HG03135 (cell line): ENCODE measurements around the gene LURAP1L.

ENCODE experiments used
- ATAC-seq: cut with Tn5 transposase; IDR thresholded peaks from one replicate; pipeline ENCODE4 v1.9.1; 2021; ENCODE audit warnings: mild to moderate bottlenecking, moderate library complexity; ENCODE audit not compliant: unreplicated experiment

Gene LURAP1L

DNA sequence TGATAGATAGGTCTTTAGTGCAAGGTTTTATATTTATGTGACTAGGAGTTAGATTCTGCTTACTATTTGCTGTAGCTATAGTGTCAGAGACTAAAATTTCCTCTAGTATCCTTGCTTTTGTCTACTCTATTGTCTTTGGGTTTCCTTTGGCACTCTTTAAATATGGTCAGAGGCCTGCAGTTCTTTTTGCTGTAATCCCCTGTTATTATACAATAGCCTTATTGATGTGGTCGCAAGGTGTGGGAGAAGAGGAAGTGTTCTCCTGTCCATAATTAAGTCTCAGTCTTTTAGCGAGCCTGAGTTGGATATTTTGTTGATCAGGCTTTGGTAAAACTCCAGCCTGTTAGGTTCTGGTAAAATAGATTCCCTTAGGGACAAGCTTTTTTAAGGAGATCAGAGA is 34.9 kb downstream of the LURAP1L start:
- ATAC-seq: no peak

DNA sequence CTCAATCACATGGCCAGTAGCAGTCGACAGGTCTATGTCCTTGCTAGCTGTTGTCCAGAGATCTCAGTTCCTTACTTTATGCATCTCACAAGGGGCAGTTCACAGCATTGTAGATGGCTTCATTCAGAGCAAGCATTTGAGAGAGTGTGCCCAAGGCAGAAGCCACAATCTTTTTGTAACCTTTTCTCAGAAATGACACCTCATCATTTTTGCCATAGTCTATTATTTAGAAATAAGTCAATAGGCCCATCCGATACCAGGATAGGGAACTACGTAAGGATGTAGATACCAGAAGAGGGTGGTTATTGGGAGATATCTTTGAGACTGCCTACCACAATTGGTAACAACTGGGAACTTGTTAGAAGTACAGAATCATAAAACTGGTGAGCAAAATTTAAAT is 37.1 kb downstream of the LURAP1L start:
- ATAC-seq: no peak

DNA sequence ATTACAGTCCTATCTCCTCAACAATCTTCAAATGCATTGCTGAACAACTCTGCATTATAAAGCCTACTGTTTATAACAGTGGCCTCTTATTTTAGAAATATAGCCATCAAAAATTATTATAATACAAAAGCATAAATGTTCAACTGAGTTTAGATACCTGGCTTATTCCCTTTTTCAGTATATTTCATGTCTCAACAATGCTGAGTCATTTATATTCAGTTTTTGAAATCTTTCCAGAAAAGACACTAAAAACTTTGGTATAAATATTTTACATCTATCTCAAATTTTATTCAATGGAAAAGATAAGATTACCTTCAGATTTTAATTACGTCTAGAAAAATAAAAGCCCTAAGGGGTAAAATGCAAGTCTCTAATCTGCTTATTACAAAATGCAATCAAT is 37.9 kb downstream of the LURAP1L start:
- no peak for ATAC-seq

DNA sequence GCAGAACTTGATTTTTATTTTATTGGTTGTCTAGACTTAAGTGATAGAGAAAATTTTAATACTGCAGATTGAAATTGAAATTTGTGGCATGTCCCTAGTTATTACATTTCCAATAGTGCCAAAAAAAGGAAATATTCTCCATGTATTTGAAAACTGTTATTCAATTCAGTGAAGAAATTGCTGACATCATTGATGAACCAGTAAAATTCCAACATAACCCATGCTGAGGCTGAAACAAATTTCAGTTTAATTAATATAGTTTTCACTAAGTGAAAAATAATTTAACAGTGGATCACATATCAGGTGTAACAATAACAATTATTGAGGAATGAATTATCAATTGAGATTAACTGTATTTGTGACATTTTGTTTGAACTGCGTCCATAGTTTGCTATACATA is 38.7 kb downstream of the LURAP1L start:
- no peak for ATAC-seq

DNA sequence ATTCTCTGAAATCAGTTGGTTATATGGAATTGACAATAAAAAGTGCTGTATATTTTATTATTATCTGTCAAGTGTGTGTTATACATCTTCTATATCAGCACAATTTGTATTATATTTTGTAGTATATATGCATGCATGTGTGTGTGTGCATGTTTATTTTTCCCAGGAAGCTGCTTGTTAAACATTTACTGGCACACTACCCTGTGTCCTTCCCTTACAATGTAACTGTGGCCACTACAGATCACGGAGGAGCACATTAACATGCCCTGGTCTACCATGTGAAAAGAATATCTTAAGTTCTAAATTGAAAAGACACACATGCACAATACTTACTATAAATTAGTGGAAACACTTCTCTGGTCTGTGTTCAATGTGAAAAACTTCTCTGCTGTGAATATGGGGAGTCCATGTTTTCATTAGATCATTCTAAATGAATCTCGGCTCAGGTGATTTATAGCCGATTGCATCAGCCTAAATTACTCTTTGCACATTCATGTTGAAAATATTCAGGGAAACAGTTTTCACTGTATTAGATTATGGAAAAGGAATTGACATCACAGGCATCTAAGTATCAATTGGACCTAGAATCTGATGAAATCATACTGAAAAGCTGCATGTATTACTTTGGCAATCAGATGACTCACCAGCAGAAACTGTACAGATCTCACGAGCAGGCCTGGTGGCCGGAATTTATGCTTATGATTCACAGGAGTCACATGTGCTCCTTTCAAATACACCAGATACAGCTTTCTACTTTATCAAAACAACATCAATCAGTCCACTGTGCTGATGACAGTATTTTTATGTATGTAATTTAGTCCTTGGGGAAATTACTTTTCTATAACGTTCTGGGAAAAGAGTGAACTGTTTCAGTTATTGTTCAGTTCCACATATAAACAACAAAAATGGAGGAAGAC is 39.4 kb downstream of the LURAP1L start:
- no peak for ATAC-seq

DNA sequence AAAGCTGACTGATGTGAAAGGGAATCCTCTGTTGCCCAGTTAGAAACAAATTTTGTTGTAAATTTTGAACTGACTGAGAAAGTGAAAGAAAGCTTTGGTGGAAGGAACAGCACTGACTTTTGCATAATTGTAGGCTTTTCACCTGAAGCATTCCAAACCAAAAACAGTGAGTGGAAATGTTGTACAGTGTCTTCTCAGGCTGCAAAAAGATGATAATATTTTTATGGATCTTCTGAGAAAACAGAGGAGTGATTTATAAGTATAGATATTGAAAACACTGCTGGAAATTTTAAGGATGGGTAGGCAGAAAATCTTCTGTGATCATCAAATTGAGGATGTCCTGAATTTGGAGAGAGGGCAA is 40.0 kb downstream of the LURAP1L start:
- no peak for ATAC-seq

DNA sequence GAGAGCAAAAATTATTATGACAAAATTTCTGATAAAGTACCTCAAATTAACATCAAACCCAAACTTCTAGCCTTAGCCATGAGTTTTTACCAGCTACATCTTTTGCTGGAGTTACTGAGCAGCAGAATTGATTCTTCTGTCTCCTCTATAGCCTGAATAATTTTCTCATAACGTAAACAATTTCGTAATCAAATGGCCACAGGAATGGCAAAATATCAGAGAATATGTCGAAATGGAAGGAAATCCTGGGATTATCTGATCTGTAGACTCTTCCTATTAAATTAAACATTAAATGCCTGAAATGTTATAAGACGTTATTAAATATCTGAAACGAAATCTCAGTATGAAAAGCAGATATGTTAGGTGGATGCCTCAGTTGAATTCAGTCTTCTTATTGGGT is 41.1 kb downstream of the LURAP1L start:
- no peak for ATAC-seq

DNA sequence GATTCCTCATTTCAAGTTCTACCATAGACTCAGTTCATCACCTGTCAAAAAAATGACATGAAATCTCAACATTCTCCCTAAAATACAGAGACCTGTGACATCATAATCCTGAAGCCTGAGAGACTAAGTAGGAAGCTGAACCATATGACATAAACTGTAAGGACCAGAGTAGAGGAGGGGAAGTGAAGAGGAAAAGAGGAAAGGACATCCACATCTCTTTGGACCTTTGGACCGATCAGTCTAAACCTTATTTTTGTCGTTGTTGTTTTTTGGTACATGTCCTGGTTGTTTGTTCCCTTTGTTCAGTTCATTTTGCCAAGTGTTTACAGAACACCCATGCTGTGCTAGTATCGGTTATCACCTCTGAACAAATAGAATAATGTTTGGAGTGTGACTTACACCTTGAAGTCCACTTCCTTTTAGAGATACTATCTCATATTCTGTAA is 41.9 kb downstream of the LURAP1L start:
- ATAC-seq: no peak

DNA sequence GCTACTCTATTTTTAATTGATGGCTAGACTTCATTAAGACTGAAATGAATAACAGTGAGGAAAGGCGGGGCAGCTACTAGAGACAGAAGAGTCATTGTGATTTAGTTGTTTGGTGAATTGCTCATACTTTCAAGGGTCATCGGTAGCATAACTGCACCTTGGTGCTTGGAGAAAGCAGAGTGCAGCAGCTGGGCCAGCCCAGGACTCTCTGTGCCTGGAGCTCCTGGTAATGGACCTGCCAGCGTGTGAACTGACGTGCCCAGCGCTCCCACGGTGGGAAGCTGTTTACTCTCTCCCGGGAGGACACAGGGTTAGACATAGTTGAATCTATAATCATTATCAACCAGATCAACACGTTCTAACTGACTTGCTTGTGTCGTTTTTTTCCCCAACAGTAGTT is 42.9 kb downstream of the LURAP1L start:
- no peak for ATAC-seq

DNA sequence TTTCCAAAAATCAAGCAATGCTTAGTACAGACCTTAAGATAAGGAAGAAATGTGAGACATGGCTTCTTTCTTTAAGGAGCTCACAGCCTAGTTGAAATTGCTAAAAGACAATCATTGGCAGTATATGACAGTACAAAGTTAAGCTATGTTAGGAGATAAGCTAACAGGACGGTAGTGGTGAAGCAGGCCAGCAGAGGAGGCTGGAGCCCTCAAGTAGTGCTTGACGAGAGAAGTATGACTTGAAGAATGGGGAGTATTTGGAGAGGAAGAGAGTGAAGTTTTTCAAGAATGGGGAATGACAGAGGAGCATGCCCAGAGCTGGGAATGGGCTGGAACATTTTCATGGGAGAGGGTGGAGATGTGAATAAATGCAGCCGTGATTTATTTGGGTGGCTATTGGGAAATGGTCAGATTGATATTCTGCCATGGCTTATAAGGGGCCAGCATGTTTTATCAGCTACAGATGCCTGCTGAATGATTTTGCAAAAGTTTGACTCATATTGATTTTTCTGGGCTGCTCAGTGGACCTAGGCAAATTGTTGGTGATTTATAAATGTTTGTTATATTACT is 43.7 kb downstream of the LURAP1L start:
- no peak for ATAC-seq

DNA sequence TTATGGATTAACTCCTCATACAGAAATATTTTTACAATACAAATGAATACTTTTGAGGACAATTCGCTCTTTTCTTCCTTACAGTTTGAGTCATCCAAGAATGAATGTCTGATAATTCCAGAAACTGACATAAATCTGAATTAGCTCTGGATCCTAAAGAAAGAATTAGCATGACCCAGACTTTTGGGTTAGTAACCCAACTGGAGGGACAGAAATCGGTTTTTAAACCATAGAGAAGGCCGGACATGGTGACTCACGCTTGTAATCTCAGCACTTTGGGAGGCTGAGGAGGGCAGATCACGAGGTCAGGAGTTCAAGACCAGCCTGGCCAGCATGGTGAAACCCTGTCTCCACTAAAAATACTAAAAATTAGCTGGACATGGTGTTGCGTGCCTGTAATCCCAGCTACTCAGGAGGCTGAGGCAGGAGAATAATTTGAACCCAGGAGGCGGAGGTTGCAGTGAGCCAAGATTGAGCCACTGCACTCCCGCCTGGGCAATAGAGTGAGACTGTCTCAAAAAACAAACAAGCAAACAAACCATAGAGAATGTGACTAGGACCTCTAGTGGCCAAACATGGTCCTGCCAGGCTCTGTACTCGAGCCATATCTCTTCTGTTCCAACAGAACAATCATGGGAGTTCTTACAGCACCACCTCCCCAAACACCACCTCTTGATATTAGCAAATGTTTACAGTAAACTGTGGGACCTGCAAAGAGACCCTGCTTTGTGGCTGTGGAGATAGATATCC is 44.8 kb downstream of the LURAP1L start:
- peak; percentile 77 for ATAC-seq

DNA sequence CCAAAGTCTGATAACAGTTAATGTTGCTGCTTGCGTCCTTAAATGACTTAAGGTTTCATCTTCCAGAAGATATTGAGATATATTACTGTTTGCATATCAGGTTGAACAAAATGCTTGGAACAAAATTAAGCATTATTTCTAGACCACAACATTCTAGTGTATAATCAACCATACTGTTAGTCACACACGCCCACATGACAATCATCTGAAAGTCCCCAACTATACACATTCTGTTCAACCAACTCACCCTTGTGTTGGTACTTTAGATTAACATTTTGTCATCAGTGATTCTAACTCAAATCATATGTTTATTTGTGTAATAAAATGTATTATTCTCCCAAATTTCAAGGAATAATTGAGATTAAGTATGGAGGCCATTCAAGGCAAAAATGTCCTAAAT is 47.3 kb downstream of the LURAP1L start:
- no peak for ATAC-seq

DNA sequence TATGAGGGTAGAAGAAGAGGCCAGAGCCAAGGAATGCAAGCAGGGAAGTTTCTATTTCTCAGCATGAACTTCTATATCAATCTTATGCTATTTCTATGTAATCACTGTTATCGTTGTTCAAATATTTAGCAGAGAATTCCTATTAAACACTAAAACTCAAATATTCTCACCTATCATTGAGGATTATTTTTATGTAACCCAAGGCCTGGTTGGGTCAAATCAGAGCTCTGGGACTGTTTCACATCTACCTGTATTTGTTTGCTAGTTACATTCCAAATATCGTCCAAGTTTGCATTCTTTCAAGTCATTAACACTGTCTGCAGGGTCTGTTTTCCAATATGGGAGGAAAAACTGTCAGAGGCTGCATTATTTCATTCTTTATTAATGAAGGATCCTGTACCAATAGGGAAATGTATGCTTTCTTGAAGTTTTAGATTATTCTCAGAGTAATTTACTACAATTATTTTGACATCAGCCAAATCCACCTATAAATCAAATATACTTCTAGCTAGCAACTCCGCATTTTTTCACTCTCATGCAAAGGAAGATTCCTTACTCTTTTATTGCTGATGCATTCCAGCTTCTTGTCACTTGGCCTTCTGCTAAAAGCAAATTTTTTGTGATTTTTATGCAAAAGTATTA is 52.2 kb downstream of the LURAP1L start:
- ATAC-seq: no peak

DNA sequence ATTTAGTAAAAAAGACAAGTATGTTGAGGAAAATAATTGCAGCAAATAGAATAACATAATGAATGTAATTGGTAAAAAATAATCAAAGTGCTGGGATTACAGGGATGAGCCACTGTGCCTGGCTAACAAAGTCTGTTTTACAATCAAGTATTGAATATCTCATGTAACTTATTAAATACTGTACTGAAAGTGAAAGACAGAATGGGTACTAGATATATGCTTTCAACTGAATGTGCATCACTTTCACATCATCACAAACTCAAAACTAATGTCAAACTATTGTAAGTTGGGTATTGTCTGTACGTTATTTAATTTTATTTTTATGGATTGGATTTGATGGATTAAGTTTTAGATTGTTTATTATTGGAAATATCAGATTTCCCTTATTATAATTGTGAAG is 58.9 kb downstream of the LURAP1L start:
- ATAC-seq: no peak

DNA sequence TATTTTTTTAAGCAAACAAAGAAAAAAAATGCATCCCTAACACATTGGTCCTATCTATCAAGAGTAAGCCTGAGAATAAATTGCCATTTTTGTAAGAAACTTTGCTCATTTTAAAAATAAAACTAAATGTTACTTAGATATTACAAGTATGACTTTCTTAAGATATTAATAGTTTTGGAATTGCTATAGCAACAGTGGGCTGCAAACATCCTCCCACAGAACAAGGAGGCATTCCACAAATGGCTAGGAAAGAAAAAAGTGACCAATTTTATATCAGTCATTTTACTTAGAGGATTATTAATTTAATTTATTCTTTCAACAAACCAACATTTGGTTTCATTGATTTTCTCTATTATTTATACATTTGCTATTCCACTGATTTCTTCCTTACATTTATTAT is 63.7 kb downstream of the LURAP1L start:
- no peak for ATAC-seq

DNA sequence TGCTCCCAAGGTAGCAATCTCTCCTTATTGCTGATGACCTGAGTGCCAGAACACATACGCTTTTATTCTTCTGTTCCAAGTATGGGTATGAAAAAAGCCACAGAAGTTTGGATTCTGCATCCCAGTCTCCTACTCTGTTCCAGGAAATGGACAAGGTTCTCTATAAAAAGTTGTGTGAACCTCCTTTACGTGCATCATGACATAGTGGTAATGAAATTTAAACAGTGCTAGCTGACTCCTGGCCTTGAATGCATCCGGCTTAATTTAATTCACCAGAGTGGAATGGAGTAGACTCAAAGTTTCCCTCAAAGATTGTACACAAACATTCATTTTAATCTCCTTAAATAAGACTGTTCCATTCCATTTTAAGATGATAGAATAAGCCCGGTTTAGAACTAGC is 68.9 kb downstream of the LURAP1L start:
- no peak for ATAC-seq

DNA sequence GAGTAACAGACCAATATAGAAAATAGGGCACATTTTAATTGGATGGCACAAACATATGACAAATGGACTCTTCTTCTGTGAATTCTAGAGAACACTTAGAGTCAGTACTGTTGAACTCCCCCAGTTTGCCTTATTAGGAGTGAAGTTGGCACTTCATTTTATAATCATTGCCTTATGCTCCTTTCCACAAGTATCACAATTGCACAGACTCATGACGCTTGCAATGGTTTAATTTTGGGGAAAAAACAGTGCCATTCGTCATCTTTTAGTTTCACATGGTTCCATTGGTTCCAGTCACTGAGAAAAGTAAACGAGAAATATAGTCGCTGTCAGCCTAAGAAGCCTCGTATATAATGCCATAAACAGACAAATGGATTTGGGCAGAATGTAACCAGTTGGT is 71.2 kb downstream of the LURAP1L start:
- ATAC-seq: no peak

DNA sequence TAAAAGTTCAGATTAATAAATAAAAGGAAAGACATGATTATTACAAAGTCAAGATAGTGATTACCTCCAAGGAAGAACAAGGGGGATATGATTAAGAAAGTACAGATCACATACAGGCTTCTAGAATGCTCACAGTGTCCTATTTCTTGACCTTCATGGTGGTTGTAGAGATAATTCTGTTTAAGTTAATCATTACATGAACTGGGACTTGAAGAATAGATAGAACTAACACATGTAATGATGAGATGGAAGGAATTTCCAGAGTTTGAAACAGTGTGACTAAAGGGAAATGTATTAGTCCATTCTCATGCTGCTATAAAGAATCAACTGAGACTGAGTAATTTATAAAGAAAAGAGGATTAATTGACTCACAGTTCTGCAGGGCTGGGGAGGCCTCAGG is 72.7 kb downstream of the LURAP1L start:
- ATAC-seq: no peak

DNA sequence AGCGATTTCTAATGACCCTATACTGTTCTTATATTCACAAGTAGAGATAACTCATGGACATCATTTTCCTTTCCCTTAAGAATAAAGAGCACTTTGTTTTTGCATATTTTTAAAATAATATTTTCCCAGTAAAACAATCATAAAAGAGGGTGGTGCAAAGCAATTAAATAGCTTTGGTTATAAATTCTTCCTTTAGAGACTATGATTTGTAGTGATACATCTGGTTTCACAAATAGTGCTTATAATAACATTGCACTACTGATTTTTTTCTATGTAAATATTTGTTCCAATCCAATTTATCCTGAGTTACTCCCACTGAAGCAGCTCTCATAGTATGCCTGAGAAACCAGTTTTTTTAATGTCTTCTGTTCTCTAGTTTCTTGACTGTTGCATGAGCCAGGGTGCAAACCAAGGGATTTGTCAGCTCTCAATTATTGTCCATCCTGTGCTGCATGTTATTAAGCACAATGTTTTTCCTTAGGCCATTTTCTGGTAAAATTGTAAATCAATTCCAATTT is 74.7 kb downstream of the LURAP1L start:
- ATAC-seq: no peak

DNA sequence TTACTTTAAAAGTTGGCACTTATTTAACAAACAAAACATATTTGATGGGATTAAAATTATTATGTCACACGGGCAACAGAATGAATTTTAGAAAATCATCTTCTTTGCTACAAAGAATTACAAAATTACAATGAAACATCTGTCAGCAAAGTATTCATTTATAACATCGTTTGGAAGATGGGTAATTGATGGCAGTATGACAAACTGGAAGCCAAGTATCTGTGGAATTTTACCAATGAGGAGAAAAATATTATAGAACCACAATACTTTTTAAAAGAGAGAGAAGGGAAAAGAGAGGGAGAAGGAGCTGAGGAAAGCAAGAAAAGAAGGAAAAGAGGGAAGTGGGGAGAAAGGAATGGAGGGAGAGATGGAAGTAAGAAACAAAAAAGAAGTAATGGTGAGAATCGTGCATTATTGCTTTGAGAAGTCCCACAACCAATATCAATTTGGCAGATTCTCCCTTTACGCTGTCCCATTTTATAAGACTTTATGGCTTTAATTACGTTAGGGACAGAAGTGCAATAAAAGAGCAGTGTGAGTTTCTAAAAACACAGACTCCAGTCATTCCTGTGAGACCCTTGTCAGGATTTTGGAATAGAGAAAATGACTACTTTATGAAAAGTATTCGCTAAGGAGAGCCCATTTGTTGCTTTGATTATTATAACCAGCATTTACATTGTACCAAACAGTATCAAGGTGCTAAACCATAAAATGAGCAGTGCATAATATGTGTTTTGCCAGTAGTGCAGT is 76.7 kb downstream of the LURAP1L start:
- ATAC-seq: no peak

DNA sequence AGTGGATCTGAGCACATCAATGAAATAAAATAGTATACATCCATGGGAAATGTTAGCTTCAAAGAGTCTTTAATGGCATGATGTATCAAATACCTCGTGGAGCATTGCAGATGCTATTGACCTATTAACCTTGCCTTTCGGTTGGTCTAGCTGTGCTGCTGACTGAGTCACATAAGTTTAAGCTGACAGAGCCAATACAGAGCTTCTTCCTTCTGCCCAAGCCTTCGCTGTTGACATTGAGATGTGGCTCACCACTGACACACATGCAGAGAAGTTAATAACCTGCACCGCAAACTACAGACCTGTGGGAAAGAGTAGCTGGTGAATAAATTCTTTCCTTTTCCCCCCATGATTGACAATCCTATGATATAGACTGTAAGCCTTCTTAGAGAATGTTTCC is 78.2 kb downstream of the LURAP1L start:
- ATAC-seq: no peak
